Measurements from ENCODE around the gene ATG13. TPM values are rescaled to one million over a fixed set of nuclear protein-coding genes. Genes with fewer than 3 reads are reported as not detected.

ATG13 gene
- total and polyA plus RNA-seq, 2 of the 4 experiments (the other 2 are of a cell fraction), result 43.0 to 49.7 TPM

DNA sequence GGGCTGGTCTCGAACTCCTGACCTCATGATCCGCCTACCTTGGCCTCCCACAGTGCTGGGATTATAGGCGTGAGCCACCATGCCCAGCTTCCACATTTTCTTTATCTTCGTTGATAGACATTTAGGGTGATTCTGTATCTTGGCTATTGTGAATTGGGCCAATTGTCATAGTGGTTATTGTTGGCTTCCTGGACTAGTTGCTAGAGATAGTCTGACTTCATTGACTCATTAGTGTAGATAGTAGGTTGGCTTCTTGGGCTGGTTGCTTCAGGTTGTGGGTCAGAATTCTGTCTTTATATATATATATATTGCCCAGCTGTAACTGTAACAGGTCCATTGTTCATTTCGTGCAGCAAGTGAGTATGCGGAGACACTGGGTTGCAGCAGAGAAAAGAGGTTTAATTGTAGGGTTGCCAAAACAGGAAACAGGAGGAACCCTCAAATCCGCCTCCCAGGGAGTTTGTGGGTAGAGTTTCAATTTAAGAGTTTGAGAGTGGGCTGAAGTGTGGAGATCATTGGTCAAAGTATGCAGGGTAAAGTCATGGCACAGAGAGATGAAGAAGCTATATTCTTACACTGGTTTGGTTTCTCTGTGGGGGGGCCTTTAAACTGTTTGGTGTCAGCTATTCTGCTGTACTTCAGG, 22.0 kb downstream of the ATG13 start:
- Histone ChIP-seq H3K36me3 (ENCODE audit: control insufficient read depth, insufficient read depth, low read length) (peaks cover 7% of the 10 kb centered on the region), H3K9me1 (ENCODE audit: insufficient read depth, low read length) (no peaks in the 10 kb centered on the region), H2AK9ac (replicated peaks; ENCODE audit: low read depth, low read length, poor library complexity) (no peak overlapping the region), H2BK5ac (ENCODE audit: low read depth, low read length, poor library complexity, severe bottlenecking) (no peak overlapping the region), H3K4me3 (ENCODE audit: insufficient read depth, low read depth, low read length) (no peak overlapping the region), H3K4ac (ENCODE audit: low read depth, low read length) (no peak overlapping the region), H4K20me1 (ENCODE audit: insufficient read depth, low read length) (no peaks in the 10 kb centered on the region), H2BK20ac (ENCODE audit: low read depth, low read length) (no peak overlapping the region), H3K56ac (ENCODE audit: extremely low read depth, insufficient read depth, low read length) (no peak overlapping the region), H2BK120ac (ENCODE audit: low read depth, low read length) (no peak overlapping the region), H3K27me3 (ENCODE audit: control insufficient read depth, insufficient read depth, low read length) (no peaks in the 10 kb centered on the region), H2AFZ (replicated peaks; ENCODE audit: low read length, poor library complexity) (no peak overlapping the region), H4K5ac (ENCODE audit: low read depth, low read length) (no peak overlapping the region), H3K9ac (ENCODE audit: low read depth, low read length) (no peak overlapping the region), H4K8ac (ENCODE audit: low read depth in 2 of 2, low read length in 2 of 2) (no peak overlapping the region), H3K23ac (ENCODE audit: low read depth, low read length) (no peak overlapping the region), H3K79me1 (ENCODE audit: low read depth in 1 of 2, low read length in 2 of 2) (peaks cover 29 to 46% of the 10 kb centered on the region in 2 experiments), H3K18ac (ENCODE audit: low read depth, low read length) (no peak overlapping the region), H2BK15ac (ENCODE audit: low read depth, low read length) (no peak overlapping the region), H3K27ac (ENCODE audit: insufficient read depth, low read length) (no peak overlapping the region), H3K4me2 (ENCODE audit: low read depth, low read length) (no peak overlapping the region), H3K4me1 (ENCODE audit: control insufficient read depth, insufficient read depth, low read length) (peaks cover 3% of the 10 kb centered on the region), H3K9me3 (ENCODE audit: control insufficient read depth, insufficient read depth, low read length) (peaks cover 2% of the 10 kb centered on the region; the same call in 1 of the 2 replicates), H3K14ac (replicated peaks; ENCODE audit: low read depth, low read length) (no peak overlapping the region), H2AK5ac (ENCODE audit: low read depth, low read length) (no peak overlapping the region), H4K91ac (ENCODE audit: insufficient read depth, low read depth, low read length) (no peak overlapping the region)
- DNase-seq (no peak), ATAC-seq (ENCODE audit: low read depth) (no peak)
- BruUV-seq (replicated peaks), result no TSS peak
- intact Hi-C loops (cut with micrococcal nuclease) (no loop called here), dilution Hi-C loops (cut with HindIII; ENCODE audit: low sequenced_read_pairs, unreplicated experiment) (no loop called here), in situ Hi-C loops (cut with MboI; ENCODE audit: low sequenced_read_pairs) (no loop called here)
- ChIA-PET POLR2A (ENCODE audit: unreplicated experiment) (no interaction called here), CTCF (no interaction called here)
- 100% methylated on average over 1 of the region's 7 CpGs; no CpG with 5 or more reads in 1 of the 2 experiments for WGBS, 2 experiments (ENCODE audit: extremely low coverage in 2 of 2, insufficient read length in 1 of 2)
- TF ChIP-seq MAZ (IDR thresholded peaks at IDR 0.05; ENCODE audit: borderline replicate concordance, low read depth, low read length) (no peak), RAD21 (IDR thresholded peaks at IDR 0.05; ENCODE audit: low read length) (no peak), SMC3 (IDR thresholded peaks at IDR 0.05; ENCODE audit: low read depth, low read length) (no peak), RFX5 (IDR thresholded peaks at IDR 0.05; ENCODE audit: low read depth, low read length) (no peak), MAFK (IDR thresholded peaks at IDR 0.05; ENCODE audit: low read depth, low read length) (no peak), BHLHE40 (IDR thresholded peaks at IDR 0.05; ENCODE audit: low read depth, low read length) (no peak), RCOR1 (IDR thresholded peaks at IDR 0.05; ENCODE audit: insufficient replicate concordance, low read length) (no peak), POLR2A (IDR thresholded peaks at IDR 0.05; ENCODE audit: low read depth, low read length) (no peak), NFE2L2 (IDR thresholded peaks at IDR 0.05; ENCODE audit: low read depth, low read length) (no peak), MXI1 (IDR thresholded peaks at IDR 0.05; ENCODE audit: borderline replicate concordance, low read depth, low read length) (no peak), FOS (IDR thresholded peaks at IDR 0.05; ENCODE audit: low read depth, low read length) (no peak)
- TF ChIP-seq, protein P1, sequence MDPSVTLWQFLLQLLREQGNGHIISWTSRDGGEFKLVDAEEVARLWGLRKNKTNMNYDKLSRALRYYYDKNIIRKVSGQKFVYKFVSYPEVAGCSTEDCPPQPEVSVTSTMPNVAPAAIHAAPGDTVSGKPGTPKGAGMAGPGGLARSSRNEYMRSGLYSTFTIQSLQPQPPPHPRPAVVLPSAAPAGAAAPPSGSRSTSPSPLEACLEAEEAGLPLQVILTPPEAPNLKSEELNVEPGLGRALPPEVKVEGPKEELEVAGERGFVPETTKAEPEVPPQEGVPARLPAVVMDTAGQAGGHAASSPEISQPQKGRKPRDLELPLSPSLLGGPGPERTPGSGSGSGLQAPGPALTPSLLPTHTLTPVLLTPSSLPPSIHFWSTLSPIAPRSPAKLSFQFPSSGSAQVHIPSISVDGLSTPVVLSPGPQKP (IDR thresholded peaks at IDR 0.05; ENCODE audit: borderline replicate concordance, low read depth, low read length), result no peak
- TF ChIP-seq, protein P2, sequence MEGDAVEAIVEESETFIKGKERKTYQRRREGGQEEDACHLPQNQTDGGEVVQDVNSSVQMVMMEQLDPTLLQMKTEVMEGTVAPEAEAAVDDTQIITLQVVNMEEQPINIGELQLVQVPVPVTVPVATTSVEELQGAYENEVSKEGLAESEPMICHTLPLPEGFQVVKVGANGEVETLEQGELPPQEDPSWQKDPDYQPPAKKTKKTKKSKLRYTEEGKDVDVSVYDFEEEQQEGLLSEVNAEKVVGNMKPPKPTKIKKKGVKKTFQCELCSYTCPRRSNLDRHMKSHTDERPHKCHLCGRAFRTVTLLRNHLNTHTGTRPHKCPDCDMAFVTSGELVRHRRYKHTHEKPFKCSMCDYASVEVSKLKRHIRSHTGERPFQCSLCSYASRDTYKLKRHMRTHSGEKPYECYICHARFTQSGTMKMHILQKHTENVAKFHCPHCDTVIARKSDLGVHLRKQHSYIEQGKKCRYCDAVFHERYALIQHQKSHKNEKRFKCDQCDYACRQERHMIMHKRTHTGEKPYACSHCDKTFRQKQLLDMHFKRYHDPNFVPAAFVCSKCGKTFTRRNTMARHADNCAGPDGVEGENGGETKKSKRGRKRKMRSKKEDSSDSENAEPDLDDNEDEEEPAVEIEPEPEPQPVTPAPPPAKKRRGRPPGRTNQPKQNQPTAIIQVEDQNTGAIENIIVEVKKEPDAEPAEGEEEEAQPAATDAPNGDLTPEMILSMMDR (conservative IDR thresholded peaks at IDR 0.05; ENCODE audit: low read depth, low read length), result no peak
- TF ChIP-seq, protein P3, sequence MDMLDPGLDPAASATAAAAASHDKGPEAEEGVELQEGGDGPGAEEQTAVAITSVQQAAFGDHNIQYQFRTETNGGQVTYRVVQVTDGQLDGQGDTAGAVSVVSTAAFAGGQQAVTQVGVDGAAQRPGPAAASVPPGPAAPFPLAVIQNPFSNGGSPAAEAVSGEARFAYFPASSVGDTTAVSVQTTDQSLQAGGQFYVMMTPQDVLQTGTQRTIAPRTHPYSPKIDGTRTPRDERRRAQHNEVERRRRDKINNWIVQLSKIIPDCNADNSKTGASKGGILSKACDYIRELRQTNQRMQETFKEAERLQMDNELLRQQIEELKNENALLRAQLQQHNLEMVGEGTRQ (IDR thresholded peaks at IDR 0.05; ENCODE audit: low read depth, low read length), result no peak

All from IMR-90 (cell line).